Glutamatergic neuron (in vitro differentiated cells): ENCODE results near the gene RCSD1. TPM values are rescaled to one million over a fixed set of nuclear protein-coding genes. Genes with fewer than 3 reads are reported as not detected.

Experiments used
- DNase-seq: peaks from one replicate; pipeline ENCODE4 v3.0.0; 2022
- H3K27ac Mint-ChIP-seq: one replicate; pipeline ENCODE4 v1.8.0; 2020; ENCODE audit warnings: mild to moderate bottlenecking, mixed read lengths, inconsistent platforms; ENCODE audit not compliant: unreplicated experiment
- H3K27me3 Mint-ChIP-seq: one replicate; pipeline ENCODE4 v1.8.0; 2020; ENCODE audit warnings: mild to moderate bottlenecking, moderate library complexity, mixed read lengths, inconsistent platforms; ENCODE audit not compliant: unreplicated experiment
- H3K36me3 Mint-ChIP-seq: one replicate; pipeline ENCODE4 v1.8.0; 2020; ENCODE audit warnings: mild to moderate bottlenecking, mixed read lengths, inconsistent platforms; ENCODE audit not compliant: unreplicated experiment
- H3K4me1 Mint-ChIP-seq: one replicate; pipeline ENCODE4 v1.8.0; 2020; ENCODE audit warnings: mild to moderate bottlenecking, low read depth, mixed read lengths, inconsistent platforms; ENCODE audit not compliant: unreplicated experiment
- H3K4me3 Mint-ChIP-seq: one replicate; pipeline ENCODE4 v1.8.0; 2020; ENCODE audit warnings: mild to moderate bottlenecking, mixed read lengths, inconsistent platforms; ENCODE audit not compliant: unreplicated experiment
- H3K9me3 Mint-ChIP-seq: one replicate; pipeline ENCODE4 v1.8.0; 2020; ENCODE audit warnings: mild to moderate bottlenecking, moderate library complexity, mixed read lengths, inconsistent platforms; ENCODE audit not compliant: unreplicated experiment
- total RNA-seq: library from RNA; stranded (reverse); fragmentation: NEBNext Ultra II Directional; extraction: Animal tissue kit (Norgen Biotek cat#: 25700); gene quantifications from one replicate; pipeline ENCODE4 v1.2.1, GENCODE V29; 2021; ENCODE audit not compliant: unreplicated experiment
- TF ChIP-seq, protein P1 (sequence below): fragments of 200-600 bp; sonication (generic); IDR thresholded peaks from one replicate; pipeline ENCODE4 v1.5.0; 2021; ENCODE audit not compliant: partially characterized antibody, unreplicated experiment

RCSD1 gene
- total RNA-seq, 1 donor from 2014 or later = not detected

DNA sequence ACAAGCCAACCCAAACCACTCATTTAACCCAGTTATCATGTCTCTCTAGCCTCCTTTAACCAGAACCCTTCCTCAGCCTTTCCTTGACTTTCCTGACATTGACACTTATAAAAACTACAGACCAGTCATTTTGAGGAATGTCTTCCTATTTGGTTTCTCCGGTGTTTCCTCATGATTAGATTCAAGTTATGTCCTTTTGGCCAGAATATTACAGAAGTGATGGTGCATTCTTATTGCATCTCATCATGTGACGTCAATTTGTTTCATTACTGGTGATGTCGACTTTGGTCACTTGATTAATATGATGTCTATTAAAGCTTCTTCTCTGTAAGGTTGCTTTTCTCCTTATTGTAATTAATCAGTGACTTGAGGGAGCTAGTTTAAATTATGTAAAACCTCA is 6.1 kb upstream of the RCSD1 start:
- Mint-ChIP-seq H3K4me3 (no peak overlapping the region), H3K9me3 (peaks cover 2% of the 10 kb centered on the region), H3K27ac (no peak overlapping the region), H3K27me3 (peaks cover 4% of the 10 kb centered on the region), H3K36me3 (no peaks in the 10 kb centered on the region), H3K4me1 (peaks cover 1% of the 10 kb centered on the region)
- no peak for DNase-seq
- TF ChIP-seq, protein P1, sequence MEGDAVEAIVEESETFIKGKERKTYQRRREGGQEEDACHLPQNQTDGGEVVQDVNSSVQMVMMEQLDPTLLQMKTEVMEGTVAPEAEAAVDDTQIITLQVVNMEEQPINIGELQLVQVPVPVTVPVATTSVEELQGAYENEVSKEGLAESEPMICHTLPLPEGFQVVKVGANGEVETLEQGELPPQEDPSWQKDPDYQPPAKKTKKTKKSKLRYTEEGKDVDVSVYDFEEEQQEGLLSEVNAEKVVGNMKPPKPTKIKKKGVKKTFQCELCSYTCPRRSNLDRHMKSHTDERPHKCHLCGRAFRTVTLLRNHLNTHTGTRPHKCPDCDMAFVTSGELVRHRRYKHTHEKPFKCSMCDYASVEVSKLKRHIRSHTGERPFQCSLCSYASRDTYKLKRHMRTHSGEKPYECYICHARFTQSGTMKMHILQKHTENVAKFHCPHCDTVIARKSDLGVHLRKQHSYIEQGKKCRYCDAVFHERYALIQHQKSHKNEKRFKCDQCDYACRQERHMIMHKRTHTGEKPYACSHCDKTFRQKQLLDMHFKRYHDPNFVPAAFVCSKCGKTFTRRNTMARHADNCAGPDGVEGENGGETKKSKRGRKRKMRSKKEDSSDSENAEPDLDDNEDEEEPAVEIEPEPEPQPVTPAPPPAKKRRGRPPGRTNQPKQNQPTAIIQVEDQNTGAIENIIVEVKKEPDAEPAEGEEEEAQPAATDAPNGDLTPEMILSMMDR = no peak

GRCh38 chr1:167625040-167625823 is 4.8 kb upstream of the RCSD1 start:
- Mint-ChIP-seq H3K4me1 (peaks cover 7% of the 10 kb centered on the region), H3K27ac (no peak overlapping the region), H3K27me3 (peaks cover 8% of the 10 kb centered on the region), H3K36me3 (no peaks in the 10 kb centered on the region), H3K4me3 (no peak overlapping the region), H3K9me3 (peaks cover 4% of the 10 kb centered on the region)
- DNase-seq = no peak
- TF ChIP-seq, protein P1 = no peak

- Mint-ChIP-seq H3K4me1 (peaks cover 10% of the 10 kb centered on the region), H3K4me3 (no peak overlapping the region), H3K27ac (no peak overlapping the region), H3K9me3 (peaks cover 4% of the 10 kb centered on the region), H3K36me3 (no peaks in the 10 kb centered on the region), H3K27me3 (peaks cover 15% of the 10 kb centered on the region)
- no peak for DNase-seq
- TF ChIP-seq, protein P1 = no peak
Measured at GRCh38 chr1:167627615-167627864, 2.5 kb upstream of the RCSD1 start.

DNA sequence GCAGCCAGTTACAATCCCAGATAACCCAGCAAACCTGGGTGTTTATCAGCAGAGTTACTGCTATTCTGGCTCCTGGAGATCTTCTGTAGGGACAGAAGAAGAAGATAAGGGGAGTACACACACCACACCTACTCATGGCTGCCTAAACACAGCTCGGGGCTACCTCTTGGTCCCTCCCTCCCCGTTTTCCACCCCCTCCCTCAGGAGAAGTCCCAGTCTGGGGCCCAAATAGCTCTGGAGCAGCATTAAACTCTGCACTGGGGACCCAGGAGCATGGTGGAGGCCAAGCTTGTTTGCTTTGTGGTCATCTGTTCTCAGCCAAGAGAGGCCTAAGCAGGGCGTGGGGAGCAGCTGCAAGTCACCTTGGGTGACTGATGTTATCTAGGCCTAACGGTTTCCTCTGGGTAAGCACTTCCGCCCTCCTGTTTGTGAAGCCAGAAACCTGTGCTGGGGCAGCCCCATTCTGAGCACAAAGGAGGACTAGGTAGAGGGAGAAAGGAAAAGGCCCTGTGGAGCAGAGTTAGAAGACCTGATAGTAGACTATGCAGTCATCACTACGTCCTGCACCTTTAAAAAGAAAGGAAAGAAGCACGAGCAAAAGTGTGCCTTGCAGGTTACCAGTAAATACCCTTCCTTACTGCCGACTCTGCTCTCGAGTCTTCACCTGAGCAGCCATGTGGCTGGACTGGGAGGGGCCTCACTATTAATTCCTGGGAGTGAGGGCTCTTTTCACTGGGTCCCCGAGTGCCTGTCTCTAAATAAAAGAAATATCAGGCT is 2.0 kb upstream of the RCSD1 start:
- no peaks in the 10 kb centered on the region for H3K36me3 Mint-ChIP-seq
- TF ChIP-seq, protein P1 = no peak
- no peak overlapping the region for H3K4me3 Mint-ChIP-seq
- no peak overlapping the region for H3K27ac Mint-ChIP-seq
- DNase-seq = no peak
- H3K4me1 Mint-ChIP-seq = peaks cover 10% of the 10 kb centered on the region
- peaks cover 15% of the 10 kb centered on the region for H3K27me3 Mint-ChIP-seq
- peaks cover 4% of the 10 kb centered on the region for H3K9me3 Mint-ChIP-seq
